RCC 7860 (cell line): Measurements from ENCODE around the gene PIK3C2A.

Experiments used
- DNase-seq: peaks from one replicate; pipeline ENCODE4 v3.0.0-alpha.2; 2015; ENCODE audit warnings: low spot score
- FAIRE-seq: peaks from 2 replicates; lab custom pipeline; 2012; peaks lifted over from hg19 to GRCh38; lab: Jason Lieb, UNC

The PIK3C2A gene

GRCh38 chr11:17214338-17214737, 6.6 kb upstream of the PIK3C2A start:
- no peak for FAIRE-seq
- no peak for DNase-seq

- no peak for DNase-seq
- no peak for FAIRE-seq
These were observed 3.5 kb upstream of the PIK3C2A start for GRCh38 chr11:17211286-17211685.

- FAIRE-seq (no peak), DNase-seq (no peak)
These were observed 2.1 kb upstream of the PIK3C2A start for GRCh38 chr11:17209939-17210245.

GRCh38 chr11:17208257-17208999, 642 bp upstream of the PIK3C2A start:
- no peak for FAIRE-seq
- DNase-seq = peak; percentile 45

GRCh38 chr11:17206463-17206862, 1.3 kb downstream of the PIK3C2A start:
- no peak for DNase-seq
- no peak for FAIRE-seq

- FAIRE-seq = peak; percentile 56
- DNase-seq = peak; percentile 61
These were observed 10.3 kb downstream of the PIK3C2A start for GRCh38 chr11:17197431-17197898.

GRCh38 chr11:17188675-17189074, 19.1 kb downstream of the PIK3C2A start:
- FAIRE-seq (no peak), DNase-seq (no peak)

GRCh38 chr11:17186932-17187692, 20.7 kb downstream of the PIK3C2A start:
- DNase-seq = no peak

GRCh38 chr11:17185938-17186337, 21.8 kb downstream of the PIK3C2A start:
- FAIRE-seq (no peak), DNase-seq (no peak)

More at GRCh38 chr11:17186932-17187692, 20.7 kb downstream of the PIK3C2A start:
- FAIRE-seq = no peak

- DNase-seq (no peak), FAIRE-seq (no peak)
These were observed 22.8 kb downstream of the PIK3C2A start for GRCh38 chr11:17184882-17185587.

GRCh38 chr11:17183836-17184235, 23.9 kb downstream of the PIK3C2A start:
- DNase-seq = no peak
- FAIRE-seq = no peak

- no peak for FAIRE-seq
- DNase-seq = no peak
These were observed 27.8 kb downstream of the PIK3C2A start for GRCh38 chr11:17179970-17180369.

- FAIRE-seq (no peak), DNase-seq (no peak)
These were observed 34.5 kb downstream of the PIK3C2A start for GRCh38 chr11:17173332-17173731.

GRCh38 chr11:17171916-17172315, 35.9 kb downstream of the PIK3C2A start:
- no peak for DNase-seq
- no peak for FAIRE-seq

GRCh38 chr11:17171343-17171742, 36.4 kb downstream of the PIK3C2A start:
- DNase-seq (peak; percentile 43), FAIRE-seq (peak; percentile 25)

GRCh38 chr11:17169876-17170275, 37.9 kb downstream of the PIK3C2A start:
- no peak for FAIRE-seq
- DNase-seq = no peak

- FAIRE-seq (no peak), DNase-seq (no peak)
These were observed 42.4 kb downstream of the PIK3C2A start for GRCh38 chr11:17165247-17165890.

GRCh38 chr11:17164361-17165246, 43.2 kb downstream of the PIK3C2A start:
- FAIRE-seq (no peak), DNase-seq (no peak)

GRCh38 chr11:17163736-17164135, 44.0 kb downstream of the PIK3C2A start:
- FAIRE-seq (no peak), DNase-seq (no peak)

GRCh38 chr11:17163291-17163690, 44.5 kb downstream of the PIK3C2A start:
- no peak for FAIRE-seq
- no peak for DNase-seq
